ENCODE data around the gene SLC35G3. TPM values are rescaled to one million over a fixed set of nuclear protein-coding genes. Genes with fewer than 3 reads are reported as not detected.

SLC35G3 gene
- total and polyA plus RNA-seq, 2 of the 13 experiments (the other 11 are each of a cell fraction or from before 2014, with no cell fraction given), result not detected

- no peak overlapping the region for H3K27ac ChIP-seq (ENCODE audit: extremely low read length, insufficient read depth, low read length)
- BruUV-seq (replicated peaks), result no TSS peak
- ATAC-seq, result no peak
- WGBS (ENCODE audit: low lambda C conversion rate), result 0% methylated on average over 1 of the region's 1 CpG
- no peak for FAIRE-seq
- ChIA-PET CTCF (ENCODE audit: low intra/inter-chr PET ratio, low total read pairs) (no interaction called here), POLR2A (no interaction called here)
- H4K20me1 ChIP-seq (ENCODE audit: insufficient read depth, low read length), result no peaks in the 10 kb centered on the region
- no peaks in the 10 kb centered on the region for H3K9me3 ChIP-seq (ENCODE audit: low read length)
- H3K4me1 ChIP-seq (ENCODE audit: insufficient read depth, low read length), result no peaks in the 10 kb centered on the region
- in situ Hi-C loops (cut with HindIII; ENCODE audit: extremely low pct_ligation_motif_present, low pct_unique_long_range_greater_than_20kb), result no loop called here
- H3K79me2 ChIP-seq (ENCODE audit: insufficient read depth, low read length), result no peaks in the 10 kb centered on the region
- no peak overlapping the region for H3K4me3 ChIP-seq (replicated peaks in 1 of 3; ENCODE audit: insufficient read depth in 1 of 3, low read depth in 2 of 3, low read length in 3 of 3)
- intact Hi-C loops (cut with micrococcal nuclease; ENCODE audit: unreplicated experiment), result no loop called here
- no peak for DNase-seq (ENCODE audit: low spot score)
- H3K9ac ChIP-seq (ENCODE audit: insufficient read depth, low read depth, low read length), result no peak overlapping the region
- no peaks in the 10 kb centered on the region; a peak in 2 of 5 replicates for H3K27me3 ChIP-seq (ENCODE audit: control insufficient read depth in 1 of 2, insufficient read depth in 2 of 2, low read length in 2 of 2)
- H3K36me3 ChIP-seq (replicated peaks in 1 of 2; ENCODE audit: control insufficient read depth in 1 of 2, insufficient read depth in 2 of 2, low read length in 2 of 2), result no peaks in the 10 kb centered on the region
- H3K4me2 ChIP-seq (ENCODE audit: low read depth, low read length), result no peak overlapping the region
- TF ChIP-seq SNAI1 (CRISPR knock-in tag; IDR thresholded peaks at IDR 0.05; ENCODE audit: borderline replicate concordance) (no peak), KLF15 (CRISPR knock-in tag; IDR thresholded peaks at IDR 0.05; ENCODE audit: borderline replicate concordance) (no peak), ZNF30 (CRISPR knock-in tag; IDR thresholded peaks at IDR 0.05) (no peak)
- no peak overlapping the region for H2AFZ ChIP-seq (ENCODE audit: low read length)
Measured at GRCh38 chr17:35185849-35186248, 8.3 kb downstream of the SLC35G3 start.

- ChIA-PET CTCF (ENCODE audit: low intra/inter-chr PET ratio, low total read pairs) (no interaction called here), POLR2A (no interaction called here)
- no TSS peak for BruUV-seq (replicated peaks)
- no peak for TF ChIP-seq RARG (CRISPR knock-in tag; IDR thresholded peaks at IDR 0.05; ENCODE audit: low read depth)
- TF ChIP-seq ZNF75D (CRISPR knock-in tag; IDR thresholded peaks at IDR 0.05; ENCODE audit: borderline replicate concordance), result no peak
- no peak for TF ChIP-seq ZNF547 (CRISPR knock-in tag; IDR thresholded peaks at IDR 0.05)
- no peak for TF ChIP-seq MXD4 (CRISPR knock-in tag; IDR thresholded peaks at IDR 0.05)
- no peak for TF ChIP-seq ZNF276 (CRISPR knock-in tag; IDR thresholded peaks at IDR 0.05; ENCODE audit: low read depth)
- TF ChIP-seq MTF1 (CRISPR knock-in tag; IDR thresholded peaks at IDR 0.05), result no peak
- TF ChIP-seq RAD51 (IDR thresholded peaks at IDR 0.05; ENCODE audit: borderline replicate concordance), result no peak
- TF ChIP-seq ZNF558 (CRISPR knock-in tag; IDR thresholded peaks at IDR 0.05; ENCODE audit: borderline replicate concordance), result no peak
- no peak for TF ChIP-seq KLF16 (CRISPR knock-in tag; IDR thresholded peaks at IDR 0.05)
- no peak for TF ChIP-seq FOSL1 (CRISPR knock-in tag; IDR thresholded peaks at IDR 0.05; ENCODE audit: borderline replicate concordance)
- no peak for TF ChIP-seq ESRRA (CRISPR knock-in tag; IDR thresholded peaks at IDR 0.05; ENCODE audit: low read depth)
- TF ChIP-seq ZNF101 (CRISPR knock-in tag; IDR thresholded peaks at IDR 0.05; ENCODE audit: borderline replicate concordance, low read depth), result no peak
- no peak for TF ChIP-seq WIZ (CRISPR knock-in tag; IDR thresholded peaks at IDR 0.05)
- no peak for TF ChIP-seq EED (CRISPR knock-in tag; IDR thresholded peaks at IDR 0.05)
- no peak for TF ChIP-seq MAFG (CRISPR knock-in tag; IDR thresholded peaks at IDR 0.05)
- TF ChIP-seq ZNF740 (CRISPR knock-in tag; IDR thresholded peaks at IDR 0.05), result no peak
Measured at GRCh38 chr17:35184274-35184673, 9.9 kb downstream of the SLC35G3 start.

More at GRCh38 chr17:35184274-35184673, 9.9 kb downstream of the SLC35G3 start:
- no peak for ATAC-seq
- in situ Hi-C loops (cut with HindIII; ENCODE audit: extremely low pct_ligation_motif_present, low pct_unique_long_range_greater_than_20kb), result no loop called here
- no peaks in the 10 kb centered on the region for H3K4me1 ChIP-seq (ENCODE audit: insufficient read depth, low read length)
- no peak overlapping the region for H2AFZ ChIP-seq (ENCODE audit: low read length)
- no peaks in the 10 kb centered on the region for H3K79me2 ChIP-seq (ENCODE audit: insufficient read depth, low read length)
- no peak overlapping the region for H3K27ac ChIP-seq (ENCODE audit: extremely low read length, insufficient read depth, low read length)
- DNase-seq (ENCODE audit: low spot score), result no peak
- intact Hi-C loops (cut with micrococcal nuclease; ENCODE audit: unreplicated experiment), result no loop called here
- no peak overlapping the region for H3K4me3 ChIP-seq (replicated peaks in 1 of 3; ENCODE audit: insufficient read depth in 1 of 3, low read depth in 2 of 3, low read length in 3 of 3)
- no peak for FAIRE-seq
- H3K9ac ChIP-seq (ENCODE audit: insufficient read depth, low read depth, low read length), result no peak overlapping the region
- H3K36me3 ChIP-seq (replicated peaks in 1 of 2; ENCODE audit: control insufficient read depth in 1 of 2, insufficient read depth in 2 of 2, low read length in 2 of 2), result no peaks in the 10 kb centered on the region
- no peak overlapping the region for H3K4me2 ChIP-seq (ENCODE audit: low read depth, low read length)
- WGBS (ENCODE audit: low lambda C conversion rate), result 0% methylated on average over 1 of the region's 3 CpGs
- H4K20me1 ChIP-seq (ENCODE audit: insufficient read depth, low read length), result no peaks in the 10 kb centered on the region
- H3K9me3 ChIP-seq (ENCODE audit: low read length), result no peaks in the 10 kb centered on the region
- no peaks in the 10 kb centered on the region; a peak in 2 of 5 replicates for H3K27me3 ChIP-seq (ENCODE audit: control insufficient read depth in 1 of 2, insufficient read depth in 2 of 2, low read length in 2 of 2)
